ENCODE data around the gene CAPS.

The CAPS gene

GRCh38 chr19:5910638-5910907 is 3.5 kb upstream of the CAPS start:
- DNase-seq (ENCODE audit: low read depth): no peak

DNA sequence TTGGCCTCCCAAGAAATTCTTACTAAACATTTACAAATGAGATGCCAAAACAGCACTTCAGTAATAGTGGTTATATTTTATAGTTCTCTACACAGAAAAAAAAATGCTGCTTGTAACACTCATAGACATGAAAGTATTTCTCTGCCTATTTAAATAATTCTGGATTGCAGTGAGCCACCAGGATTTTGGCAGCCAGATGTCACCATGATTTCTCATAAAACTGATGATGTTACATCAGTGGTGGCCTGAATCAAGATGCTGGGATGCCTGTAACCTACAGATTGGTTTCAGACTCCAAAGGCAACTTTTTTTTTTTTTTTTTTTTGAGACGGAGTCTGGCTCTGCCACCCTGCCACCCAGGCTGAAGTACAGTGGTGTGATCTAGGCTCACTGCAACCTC is 2.7 kb upstream of the CAPS start:
- no peak for DNase-seq (ENCODE audit: low read depth)

DNA sequence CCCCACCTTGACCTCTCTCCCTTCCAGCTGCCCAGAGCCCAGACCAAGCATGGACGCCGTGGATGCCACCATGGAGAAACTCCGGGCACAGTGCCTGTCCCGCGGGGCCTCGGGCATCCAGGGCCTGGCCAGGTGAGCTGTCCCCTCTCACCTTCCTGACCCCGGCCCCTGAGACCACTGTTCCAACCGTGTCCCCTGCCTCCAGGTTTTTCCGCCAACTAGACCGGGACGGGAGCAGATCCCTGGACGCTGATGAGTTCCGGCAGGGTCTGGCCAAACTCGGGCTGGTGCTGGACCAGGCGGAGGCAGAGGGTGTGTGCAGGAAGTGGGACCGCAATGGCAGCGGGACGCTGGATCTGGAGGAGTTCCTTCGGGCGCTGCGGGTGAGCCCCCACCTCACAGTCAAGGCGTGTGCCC is 312 bp downstream of the CAPS start:
- DNase-seq (ENCODE audit: low read depth): no peak

GRCh38 chr19:5914946-5915781 is 1.1 kb downstream of the CAPS start:
- no peak for DNase-seq (ENCODE audit: low read depth)

- DNase-seq (ENCODE audit: low read depth): no peak
Measured at GRCh38 chr19:5915782-5916165, 1.7 kb downstream of the CAPS start.

GRCh38 chr19:5916181-5916708 is 2.2 kb downstream of the CAPS start:
- DNase-seq (ENCODE audit: low read depth): no peak

- DNase-seq (ENCODE audit: low read depth): no peak
Measured at GRCh38 chr19:5917431-5918107, 3.5 kb downstream of the CAPS start.

DNA sequence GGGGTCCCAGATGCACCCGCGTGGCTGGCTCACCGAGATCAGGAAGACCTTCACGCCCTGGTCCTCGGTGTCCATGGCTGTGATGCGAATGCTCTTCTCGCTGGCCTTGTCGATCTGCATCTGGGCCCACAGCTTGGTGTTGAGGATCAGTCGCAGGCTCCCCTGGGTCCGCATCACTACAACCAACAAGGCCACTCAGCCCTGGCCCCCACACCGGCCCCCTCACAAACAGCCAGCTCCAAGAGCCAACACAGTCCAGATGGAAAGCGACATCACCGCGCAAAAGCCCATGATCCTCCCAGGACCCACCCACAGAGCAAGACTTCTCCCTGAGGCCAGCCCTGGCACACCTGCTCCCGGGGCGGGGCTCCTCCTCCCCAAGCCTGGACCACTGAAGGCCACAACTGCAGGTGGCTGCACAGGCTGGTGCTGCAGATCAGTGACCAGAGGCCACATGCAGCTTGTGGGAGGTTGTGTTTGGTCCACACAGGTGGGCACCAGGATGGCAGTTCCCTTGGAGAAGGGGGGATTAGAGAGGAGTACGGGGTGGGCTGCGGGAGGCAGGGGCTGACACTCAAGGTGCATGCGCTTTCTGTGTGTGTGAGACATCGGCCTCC is 4.5 kb downstream of the CAPS start:
- no peak for DNase-seq (ENCODE audit: low read depth)

GRCh38 chr19:5921516-5922160 is 7.6 kb downstream of the CAPS start:
- no peak for DNase-seq (ENCODE audit: low read depth)

DNA sequence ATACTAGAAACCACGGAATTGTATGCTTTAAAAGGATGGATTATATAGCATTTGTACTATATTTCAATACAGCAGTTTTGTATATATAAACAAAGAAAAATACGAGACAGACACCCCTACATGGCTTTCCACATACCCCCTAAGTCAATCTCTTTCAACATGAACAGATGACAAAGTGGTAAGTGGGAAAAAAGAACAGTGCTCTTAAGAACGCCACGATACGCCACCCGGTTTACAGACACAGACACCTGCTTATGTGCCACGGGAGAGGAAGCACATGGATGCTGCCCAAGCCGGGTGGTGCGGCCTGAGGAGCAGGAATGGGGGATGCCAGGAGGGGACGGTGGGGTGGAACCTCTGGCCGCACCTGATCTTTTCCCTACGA is 8.1 kb downstream of the CAPS start:
- DNase-seq (ENCODE audit: low read depth): no peak

DNA sequence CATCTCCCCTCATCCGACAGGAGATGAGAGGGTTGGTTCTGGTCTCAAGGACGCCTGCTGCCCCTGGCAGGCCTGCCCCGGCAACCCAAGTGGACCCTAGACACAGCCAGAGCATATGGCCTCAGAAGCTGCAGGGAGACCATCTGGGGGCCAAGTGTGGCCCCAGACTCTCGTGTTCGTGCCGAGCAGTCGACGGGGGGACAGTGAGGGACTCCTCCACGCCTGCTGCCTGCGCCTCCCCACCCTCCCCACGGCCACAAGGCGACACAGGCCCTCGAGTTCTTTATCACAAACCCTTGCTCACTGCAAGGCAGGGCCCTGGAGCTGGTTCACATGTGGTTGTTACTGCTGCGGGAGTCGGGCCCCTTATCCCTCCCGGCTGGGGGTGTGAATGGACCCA is 9.3 kb downstream of the CAPS start:
- no peak for DNase-seq (ENCODE audit: low read depth)

GRCh38 chr19:5925830-5926427 is 11.9 kb downstream of the CAPS start:
- no peak for DNase-seq (ENCODE audit: low read depth)

GRCh38 chr19:5926641-5927440 is 12.8 kb downstream of the CAPS start:
- no peak for DNase-seq (ENCODE audit: low read depth)

GRCh38 chr19:5927441-5927821 is 13.4 kb downstream of the CAPS start:
- no peak for DNase-seq (ENCODE audit: low read depth)

DNA sequence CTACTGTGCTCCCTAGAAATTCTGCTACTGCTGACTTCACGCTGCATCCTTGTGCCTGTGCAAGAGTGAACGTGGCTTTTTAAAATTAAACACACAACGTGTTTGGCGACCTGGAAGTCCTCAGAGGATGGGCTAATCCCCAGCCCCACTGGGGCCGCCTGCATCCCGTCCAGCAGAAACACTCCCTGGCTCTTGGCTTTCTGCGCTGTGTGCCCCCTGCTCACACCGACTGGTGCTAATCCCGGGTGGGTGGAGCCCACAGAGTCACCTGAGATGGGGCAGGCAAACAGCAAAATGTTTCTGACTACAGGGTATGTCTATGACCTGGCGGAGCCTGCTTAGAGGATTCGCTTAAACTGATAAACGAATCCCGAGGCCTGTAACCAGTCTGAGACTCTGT is 15.1 kb downstream of the CAPS start:
- DNase-seq (ENCODE audit: low read depth): no peak

DNA sequence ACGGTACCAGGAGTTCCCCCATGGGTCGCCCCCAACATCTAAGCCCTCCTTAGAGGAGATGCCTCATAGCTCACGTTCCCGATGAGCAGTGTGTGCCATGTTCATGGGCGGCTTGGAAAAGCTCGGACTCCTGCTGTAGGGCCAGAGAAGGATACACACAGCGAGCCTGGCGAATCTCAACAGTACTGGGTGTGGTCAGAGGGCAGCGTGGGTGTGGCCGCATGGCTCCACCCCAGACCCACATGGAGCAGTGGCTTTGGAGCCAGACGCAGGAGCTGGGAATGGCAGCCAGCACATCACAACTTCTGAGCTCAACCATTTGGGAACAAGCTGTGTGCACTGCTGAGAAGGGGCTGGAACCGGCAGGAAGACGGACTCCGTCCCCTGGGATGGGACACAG is 15.6 kb downstream of the CAPS start:
- no peak for DNase-seq (ENCODE audit: low read depth)

- no peak for DNase-seq (ENCODE audit: low read depth)
Measured at GRCh38 chr19:5931251-5931650, 17.2 kb downstream of the CAPS start.

- DNase-seq (ENCODE audit: low read depth): no peak
Measured at GRCh38 chr19:5932146-5932545, 18.1 kb downstream of the CAPS start.

GRCh38 chr19:5932609-5933262 is 18.7 kb downstream of the CAPS start:
- DNase-seq (ENCODE audit: low read depth): no peak

DNA sequence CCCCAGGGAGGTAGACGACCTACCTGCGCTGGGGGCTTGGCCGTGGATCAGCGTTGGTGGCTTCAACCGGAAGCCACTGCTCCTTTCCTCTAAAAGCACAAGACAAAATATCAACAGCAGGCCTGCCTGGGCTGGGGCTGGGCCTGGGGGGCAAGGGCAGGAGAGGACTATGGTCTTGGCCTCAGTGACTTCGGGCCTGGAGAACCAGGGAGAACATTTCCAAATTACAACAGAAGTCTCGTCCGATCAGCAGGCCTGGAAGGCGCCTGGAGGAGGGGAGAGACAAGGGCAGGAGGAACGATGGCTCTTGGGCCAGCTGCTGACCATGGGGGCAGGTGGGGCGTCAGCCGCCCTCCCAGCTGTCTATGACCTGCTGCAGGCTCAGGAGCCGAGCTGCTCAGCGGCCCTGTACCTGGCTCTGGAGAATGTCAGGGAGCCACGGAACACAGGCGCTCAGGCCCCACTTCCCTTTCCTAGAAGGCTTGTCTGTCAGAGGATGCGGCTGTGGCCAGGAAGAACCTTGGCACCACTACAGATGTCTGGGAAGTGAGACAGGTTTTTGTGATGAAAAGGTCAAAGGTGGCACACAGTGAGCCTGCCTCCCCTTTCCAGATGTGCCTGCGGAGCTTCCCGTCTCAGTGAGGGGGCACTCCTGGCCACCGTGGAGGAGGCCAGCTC is 19.5 kb downstream of the CAPS start:
- DNase-seq (ENCODE audit: low read depth): no peak

DNA sequence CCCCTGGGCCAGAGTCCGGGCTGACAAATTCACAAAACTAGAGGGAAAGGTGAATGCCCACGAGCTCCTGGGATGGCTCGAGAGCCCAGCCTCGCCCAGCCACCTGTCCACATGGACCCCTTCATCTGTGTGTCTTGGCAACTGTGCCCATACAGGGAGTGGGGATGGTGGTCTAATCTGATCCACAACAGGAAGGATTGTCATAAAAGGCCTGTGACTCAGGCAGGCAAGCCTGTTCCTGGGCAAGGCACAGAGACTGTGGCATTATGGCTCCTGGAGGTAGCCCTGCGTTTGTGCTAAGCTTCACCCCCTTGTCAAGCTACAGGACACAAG is 20.0 kb downstream of the CAPS start:
- no peak for DNase-seq (ENCODE audit: low read depth)
